Mucosa of descending colon (tissue), 3 donors: ENCODE results near the gene BTN1A1. TPM values are rescaled to one million over a fixed set of nuclear protein-coding genes. Genes with fewer than 3 reads are reported as not detected.
"Not testable (repeated sequence)": the region's sequence is repeated elsewhere in the genome, so short reads cannot be mapped to it uniquely, and the experiment has no call there.

Experiments used
- ATAC-seq: fragments of 200-7000 bp; cut with Tn5 transposase; one replicate; pipeline ENCODE4 v1.9.1; 2020; ENCODE audit warnings: mild to moderate bottlenecking, moderate library complexity
- DNase-seq, 3 donors: peaks; one replicate each; pipeline ENCODE4 v3.0.0-alpha.2; 2020
- H3K36me3 ChIP-seq: fragments of 200-600 bp; one replicate; pipeline ENCODE4 v1.8.0; 2021; ENCODE audit warnings: low read depth, mild to moderate bottlenecking
- H3K4me1 ChIP-seq: fragments of 200-600 bp; one replicate; pipeline ENCODE4 v1.8.0; 2021; ENCODE audit warnings: low read depth, mild to moderate bottlenecking
- H3K4me3 ChIP-seq: fragments of 200-600 bp; one replicate; pipeline ENCODE4 v1.8.0; 2021; ENCODE audit warnings: mild to moderate bottlenecking
- H3K9me3 ChIP-seq: fragments of 200-600 bp; one replicate; pipeline ENCODE4 v1.8.0; 2021; ENCODE audit warnings: mild to moderate bottlenecking
- CTCF ChIP-seq: fragments of 200-600 bp; IDR thresholded peaks from one replicate; pipeline ENCODE4 v1.8.0; 2022; ENCODE audit warnings: antibody characterized with exemption, mild to moderate bottlenecking
- intact Hi-C, 2 donors: fragments of 100-400 bp; cut with DNase I in 1 of 2; cut with micrococcal nuclease in 1 of 2; formaldehyde crosslinking; loops; one replicate each; pipeline versions ENCODE4 v1.11.0 to v1.11.1; 2022; cut with DNase I, micrococcal nuclease
- total RNA-seq, 3 donors: library from RNA; stranded (reverse); fragmentation: NEBNext Ultra II Directional in 2 of 3; extraction: Animal tissue kit (Norgen Biotek cat#: 25700) in 2 of 3; gene quantifications; one replicate each; pipeline versions ENCODE4 v1.2.1 to v1.2.4, GENCODE V29; 2021 to 2023
- donor health status: DM: no; HTN: no; CAD: no; lungs with moderate emphysema.
- donor health status: DM: no; HTN: no; CAD: no.
- donor health status: DM: no; HTN: yes; CAD: no.

Gene BTN1A1
- total RNA-seq, 3 donors from 2014 or later, result not detected

DNA sequence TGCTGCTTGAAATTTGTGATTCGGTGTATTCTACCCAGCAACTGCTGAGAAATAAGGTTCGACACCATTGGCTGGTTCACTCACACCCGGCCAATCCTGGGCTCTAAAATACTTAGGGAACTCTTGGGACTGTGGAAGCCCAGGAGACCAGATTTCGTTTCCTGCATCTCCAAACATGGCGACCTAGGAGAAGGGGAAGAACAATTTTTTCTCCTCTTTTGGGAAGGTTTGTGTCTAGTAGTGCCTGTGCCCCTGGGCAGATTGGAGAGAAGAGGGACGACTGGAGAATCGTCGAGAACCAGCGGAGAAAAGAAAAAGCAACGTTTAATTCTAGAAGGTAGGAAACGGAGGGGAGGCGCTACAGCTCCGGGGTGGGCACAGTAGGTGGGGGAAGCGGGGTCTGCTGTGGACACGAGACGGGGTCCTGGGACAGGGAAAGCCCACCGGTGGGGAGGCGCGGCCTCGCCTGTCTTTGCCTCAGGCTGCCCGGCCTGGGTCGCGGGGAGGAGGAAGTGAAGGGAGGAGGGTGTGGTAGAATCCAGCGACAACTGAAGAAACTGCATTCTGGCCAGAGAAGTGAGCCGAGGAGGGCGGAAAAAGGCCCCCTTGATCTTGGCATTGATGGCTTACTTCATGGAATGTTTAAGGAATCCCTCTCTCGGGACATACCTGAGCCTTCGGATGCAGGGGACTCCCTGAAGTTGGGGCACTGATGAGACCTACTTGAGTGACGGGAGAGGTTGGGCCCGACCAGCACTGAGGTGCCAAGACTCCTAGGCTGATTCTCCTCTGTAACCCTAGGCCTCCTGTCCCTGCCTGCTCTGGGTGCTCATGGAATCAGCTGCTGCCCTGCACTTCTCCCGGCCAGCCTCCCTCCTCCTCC lies 42.1 kb upstream of the BTN1A1 start, which contains the start of gene BTN2A1:
Gene BTN2A1, plus strand, starts transcription at position 150 of the 883 bp plus-strand sequence. Its CDS starts 682 bp downstream, at position 832.
- intact Hi-C loops, result no loop called here
- H3K4me3 ChIP-seq, result peak within 1 kb of the TSS; percentile 84
- no peaks in the 10 kb centered on the region for H3K9me3 ChIP-seq
- ATAC-seq, result peak; percentile 98
- peaks cover 28% of the 10 kb centered on the region for H3K4me1 ChIP-seq
- H3K36me3 ChIP-seq, result no peaks in the 10 kb centered on the region
- no peak for TF ChIP-seq CTCF
- peak; percentile 72 to 89 (median 76) for DNase-seq

- intact Hi-C loops, result no loop called here
- ATAC-seq, result no peak
- TF ChIP-seq CTCF, result no peak
- DNase-seq, result no peak
- no peaks in the 10 kb centered on the region for H3K36me3 ChIP-seq
- peaks cover 28% of the 10 kb centered on the region for H3K4me1 ChIP-seq
- H3K9me3 ChIP-seq, result no peaks in the 10 kb centered on the region
- H3K4me3 ChIP-seq, result no peak overlapping the region
These were observed 40.9 kb upstream of the BTN1A1 start for GRCh38 chr6:26459023-26459810.

DNA sequence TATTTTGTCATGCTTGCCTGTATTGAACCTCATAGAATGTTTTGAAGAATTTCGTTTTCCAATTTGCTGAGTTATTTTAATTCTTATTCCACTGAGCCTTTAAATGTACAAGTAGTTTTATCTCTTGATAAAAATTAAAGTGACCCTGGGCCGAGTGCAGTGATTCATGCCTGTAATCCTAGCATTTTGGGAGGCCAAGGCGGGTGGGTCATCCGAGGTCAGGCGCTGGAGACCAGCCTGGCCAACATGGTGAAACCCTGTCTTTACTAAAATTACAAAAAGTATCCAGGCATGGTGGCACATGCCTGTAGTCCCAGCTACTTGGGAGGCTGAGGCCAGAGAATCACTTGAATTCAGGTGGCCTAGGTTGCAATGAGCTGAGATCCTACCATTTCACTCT lies 38.8 kb upstream of the BTN1A1 start:
- H3K9me3 ChIP-seq, ATAC-seq, DNase-seq, H3K4me3 ChIP-seq, H3K36me3 ChIP-seq, intact Hi-C loops: not testable (repeated sequence)
- H3K4me1 ChIP-seq, result peaks cover 28% of the 10 kb centered on the region

GRCh38 chr6:26464014-26464413 lies 36.1 kb upstream of the BTN1A1 start:
- Histone ChIP-seq H3K4me3 (no peak overlapping the region), H3K9me3 (no peaks in the 10 kb centered on the region), H3K36me3 (no peaks in the 10 kb centered on the region), H3K4me1 (peaks cover 22% of the 10 kb centered on the region)
- intact Hi-C loops, result no loop called here
- no peak for DNase-seq
- TF ChIP-seq CTCF, result no peak
- ATAC-seq, result no peak

DNA sequence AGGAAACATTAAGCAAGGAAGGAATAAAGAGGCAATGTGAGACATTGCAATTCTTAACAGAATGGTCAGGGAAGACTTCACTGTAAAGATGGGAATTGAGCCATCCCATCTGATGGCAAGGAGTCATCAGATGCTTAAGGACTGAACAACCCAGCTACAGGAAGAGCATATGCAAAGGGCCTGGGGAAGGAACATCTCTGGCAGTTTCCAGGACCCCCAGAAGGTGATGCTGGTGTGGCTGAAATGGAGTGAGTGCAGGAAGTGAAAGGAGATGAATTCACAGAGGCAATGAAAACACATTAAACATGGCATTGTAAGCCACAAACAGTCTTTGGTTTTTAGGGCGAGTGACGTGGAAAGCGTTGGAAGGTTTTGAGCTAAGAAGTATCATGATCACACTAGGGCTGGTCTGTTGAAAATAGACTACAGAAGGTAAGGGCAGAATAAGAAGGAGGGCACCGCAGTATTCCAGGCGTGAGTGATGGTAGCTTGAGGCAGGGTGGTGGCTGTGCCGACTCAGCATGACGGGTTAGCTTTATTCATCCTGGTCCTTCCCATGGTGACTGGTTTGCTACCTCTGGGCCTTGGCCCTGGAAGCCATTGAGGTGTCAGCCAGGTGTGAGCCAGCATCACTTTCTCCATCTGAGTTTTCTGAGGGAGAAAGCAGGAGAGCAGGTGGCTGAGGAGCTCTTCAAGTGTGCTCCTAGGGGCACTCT lies 35.5 kb upstream of the BTN1A1 start:
- ATAC-seq, result no peak

More for the DNA sequence above, 35.5 kb upstream of the BTN1A1 start:
- no peak for DNase-seq
- Histone ChIP-seq H3K4me3 (no peak overlapping the region), H3K9me3 (no peaks in the 10 kb centered on the region), H3K36me3 (no peaks in the 10 kb centered on the region), H3K4me1 (peaks cover 20% of the 10 kb centered on the region)
- intact Hi-C loops, result no loop called here
- TF ChIP-seq CTCF, result no peak
